GM12878 (cell line): ENCODE results near the gene AGBL5. TPM values are rescaled to one million over a fixed set of nuclear protein-coding genes. Genes with fewer than 3 reads are reported as not detected.

Source experiments
- ATAC-seq: fragments of 200-7000 bp; cut with Tn5 transposase; 3 replicates; pipeline ENCODE4 v1.9.1; 2020; ENCODE audit warnings: mild to moderate bottlenecking, moderate library complexity
- BruUV-seq: library from RNA; stranded (reverse); fragments of 400-500 nt; replicated peaks from 2 replicates; lab custom pipeline; 2021; lab: Mats Ljungman, UMichigan
- CTCF ChIA-PET: fragments of 300-600 bp; sonication (Branson Sonifier 250); formaldehyde crosslinking; extraction: SDS; loops from one replicate; lab custom pipeline; 2021; ENCODE audit warnings: inconsistent platforms; lab: Yijun Ruan, JAX
- POLR2A ChIA-PET: fragments of 350-600 bp; formaldehyde crosslinking; extraction: SDS; loops from one replicate; lab custom pipeline; 2021; ENCODE audit warnings: inconsistent platforms; lab: Charles Lee
- RAD21 ChIA-PET: fragments of 300-600 bp; sonication (Branson Sonifier 250); formaldehyde crosslinking; loops from one replicate; lab custom pipeline; 2023; ENCODE audit warnings: antibody characterized with exemption; ENCODE audit not compliant: unreplicated experiment; lab: Charles Lee
- SMC1A ChIA-PET: fragments of 300-600 bp; sonication (Branson Sonifier 250); formaldehyde crosslinking; loops from one replicate; lab custom pipeline; 2023; ENCODE audit not compliant: unreplicated experiment, uncharacterized antibody; lab: Charles Lee
- DNase-seq: peaks from one replicate; pipeline ENCODE4 v3.0.0-alpha.2; 2011; ENCODE audit warnings: low read depth, low spot score
- FAIRE-seq: peaks from 3 replicates; lab custom pipeline; 2011; peaks lifted over from hg19 to GRCh38; lab: Jason Lieb, UNC
- H2AFZ ChIP-seq: 2 replicates; pipeline ENCODE4 v1.6.0; 2011; ENCODE audit warnings: low read depth, low read length, control low read depth; ENCODE audit not compliant: control insufficient read depth
- H3K27ac ChIP-seq: 2 replicates; pipeline ENCODE4 v1.5.1; 2011; ENCODE audit warnings: control low read depth; ENCODE audit not compliant: control insufficient read depth, insufficient read depth
- H3K27me3 ChIP-seq, 2 experiments: replicated peaks in 1 of 2; 2 replicates each; pipeline versions ENCODE4 v1.6.0 to v1.6.1; 2011; ENCODE audit warnings: low read length in 1 of 2; ENCODE audit not compliant: control insufficient read depth in 2 of 2, insufficient read depth in 2 of 2
- H3K36me3 ChIP-seq, 2 experiments: 2 replicates each; pipeline ENCODE4 v1.5.1; 2011; ENCODE audit warnings: low read length in 1 of 2; ENCODE audit not compliant: control insufficient read depth in 2 of 2, insufficient read depth in 2 of 2
- H3K4me1 ChIP-seq: 2 replicates; pipeline ENCODE4 v1.6.1; 2011; ENCODE audit warnings: mild to moderate bottlenecking, low read length, moderate library complexity, mixed read lengths; ENCODE audit not compliant: control insufficient read depth, insufficient read depth
- H3K4me2 ChIP-seq: 2 replicates; pipeline ENCODE4 v1.6.0; 2011; ENCODE audit warnings: control low read depth; ENCODE audit not compliant: control insufficient read depth, insufficient read depth
- H3K4me3 ChIP-seq: fragments of 200-600 bp; sonication (generic); 2 replicates; pipeline ENCODE4 v1.5.1; 2016
- H3K79me2 ChIP-seq: 2 replicates; pipeline ENCODE4 v1.6.0; 2011; ENCODE audit warnings: low read length; ENCODE audit not compliant: control insufficient read depth, insufficient read depth
- H3K9ac ChIP-seq: 2 replicates; pipeline ENCODE4 v1.8.0; 2011; ENCODE audit warnings: low read length, control low read depth, mixed read lengths; ENCODE audit not compliant: control insufficient read depth, insufficient read depth
- H3K9me3 ChIP-seq: replicated peaks from 3 replicates; pipeline ENCODE4 v1.5.1; 2011; ENCODE audit warnings: mild to moderate bottlenecking, low read length; ENCODE audit not compliant: control insufficient read depth, insufficient read depth
- H4K20me1 ChIP-seq: 2 replicates; pipeline ENCODE4 v1.6.0; 2011; ENCODE audit not compliant: control insufficient read depth, insufficient read depth
- LARP7 ChIP-seq: fragments of 450-650 bp; IDR thresholded peaks from 2 replicates; pipeline ENCODE4 v1.6.1; 2017; ENCODE audit warnings: mild to moderate bottlenecking
- NFYA ChIP-seq: IDR thresholded peaks from 2 replicates; pipeline ENCODE4 v1.6.1; 2011; ENCODE audit warnings: low read depth, mild to moderate bottlenecking, low read length, improper control_type of control experiment, borderline replicate concordance
- RB1 ChIP-seq: fragments of 450-650 bp; formaldehyde crosslinking; IDR thresholded peaks from 2 replicates; pipeline ENCODE4 v1.6.1; 2017; ENCODE audit warnings: mild to moderate bottlenecking, borderline replicate concordance
- SMARCA5 ChIP-seq: fragments of 450-650 bp; IDR thresholded peaks from 2 replicates; pipeline ENCODE4 v1.6.1; 2017; ENCODE audit warnings: mild to moderate bottlenecking
- TCF12 ChIP-seq: IDR thresholded peaks from 2 replicates; pipeline ENCODE4 v1.6.1; 2011; ENCODE audit warnings: low read depth, mild to moderate bottlenecking, low read length
- TCF3 ChIP-seq: IDR thresholded peaks from 2 replicates; pipeline ENCODE4 v1.6.1; 2012; ENCODE audit warnings: low read depth, mild to moderate bottlenecking, low read length, borderline replicate concordance; ENCODE audit not compliant: insufficient read depth
- WGBS: methylation state at CpG from one replicate; pipeline ENCODE4 v1.1.6; 2016; ENCODE audit warnings: low lambda C conversion rate; ENCODE audit not compliant: insufficient replicate concordance, insufficient coverage; ENCODE audit errors: missing lambda C conversion rate; 5-methylcytosine and 5-hydroxymethylcytosine counted together
- in situ Hi-C: fragments of 300-500 bp; cut with MboI; formaldehyde crosslinking; loops from 9 replicates; pipeline ENCODE4 v1.14.3; 2018; ENCODE audit warnings: mixed read lengths
- intact Hi-C: fragments of 100-400 bp; cut with micrococcal nuclease; formaldehyde crosslinking; loops from one replicate; pipeline ENCODE4 v1.14.2; 2022; ENCODE audit not compliant: unreplicated experiment
- polyA plus RNA-seq, 11 experiments: library from polyadenylated mRNA; depleted of rRNA in 4 of 11; unstranded in 6 of 11; stranded (reverse) in 5 of 11; fragments of >200 nt; fragmentation: Nextera tagmentation in 4 of 11; fragmentation: Illumina TruSeq in 1 of 11; extraction: Ambion mirVana in 4 of 11; extraction: Trizol in 1 of 11; gene quantifications; 1 replicate in 1 of 11; 2 replicates in 10 of 11; pipeline versions ENCODE4 v1.2.1 to v1.2.3, GENCODE V29; 2011 to 2016; ENCODE audit warnings: inconsistent platforms in 2 of 11, missing spikeins in 2 of 11, low read depth in 1 of 11
- total RNA-seq, 4 experiments: library from RNA; depleted of rRNA in 3 of 4; stranded (reverse); fragments of >200 nt in 3 of 4; fragmentation: Illumina TruSeq in 1 of 4; extraction: Trizol in 1 of 4; gene quantifications; 2 replicates each; pipeline versions ENCODE4 v1.2.1 to v1.2.3, GENCODE V29; 2013 to 2021

Gene AGBL5
- total and polyA plus RNA-seq, 10 of the 15 experiments (the other 5 are each of a cell fraction or from before 2014, with no cell fraction given), result 1.9 to 28.5 (median 19.5) TPM

- peak within 1 kb of the TSS; percentile 77 for H3K9ac ChIP-seq
- H3K79me2 ChIP-seq, result no peaks in the 10 kb centered on the region
- FAIRE-seq, result peak; percentile 78
- H3K4me1 ChIP-seq, result peaks cover 13% of the 10 kb centered on the region
- no peaks in the 10 kb centered on the region for H4K20me1 ChIP-seq
- no peaks in the 10 kb centered on the region for H3K27me3 ChIP-seq
- ATAC-seq, result peak; percentile 3
- ChIA-PET CTCF (interaction anchor here (0.8 to 8.6 kb wide), 14 partner anchors 8 to 215 kb away, joined by 3 to 85 read pairs (median 4); partner anchors contain the start of genes AGBL5 and PREB), SMC1A (interaction anchor here (0.8 to 2.1 kb wide), 8 partner anchors 11 to 192 kb away, joined by 3 to 8 read pairs (median 4); partner anchors contain the start of gene AGBL5), POLR2A (interaction anchor here (0.5 to 3.4 kb wide), 7 partner anchors 13 to 1201 kb away, joined by 3 to 12 read pairs (median 5); partner anchors contain the start of genes AGBL5, OST4 and PREB), RAD21 (interaction anchor here (0.6 to 2.5 kb wide), 9 partner anchors 13 to 193 kb away, joined by 3 to 14 read pairs (median 4); partner anchors contain the start of genes AGBL5, MAPRE3 and OST4)
- WGBS, result 18% methylated on average over 54 of the region's 54 CpGs
- BruUV-seq, result no TSS peak
- intact Hi-C loops (loop anchor here (1.0 kb wide), 2 partner anchors 37 to 126 kb away; no protein-coding TSS in a partner anchor), in situ Hi-C loops (loop anchor here (10.0 kb wide), 1 partner anchor 122 kb away; no protein-coding TSS in a partner anchor)
- H3K27ac ChIP-seq, result peak within 1 kb of the TSS; percentile 67
- no peaks in the 10 kb centered on the region for H3K9me3 ChIP-seq
- TF ChIP-seq SMARCA5 (no peak), LARP7 (no peak), RB1 (no peak), TCF3 (peak; percentile 58; the same call in 1 of the 2 replicates), TCF12 (peak; percentile 90), NFYA (no peak)
- H3K4me3 ChIP-seq, result peak within 1 kb of the TSS; percentile 87
- DNase-seq, result no peak
- H2AFZ ChIP-seq, result peak within 1 kb of the TSS; percentile 88
- H3K4me2 ChIP-seq, result peak within 1 kb of the TSS; percentile 99
- H3K36me3 ChIP-seq, result no peaks in the 10 kb centered on the region
Measured at GRCh38 chr2:27086724-27087593, 35.5 kb downstream of the AGBL5 start, which contains the start of gene KHK. TSS of gene KHK (plus strand) at chr2:27086772. CDS start at chr2:27087260, 488 bp downstream.
